UCSD-AML1 (cell line): ENCODE measurements around the gene GRIK2.
"Not testable (repeated sequence)": the region's sequence is repeated elsewhere in the genome, so short reads cannot be mapped to it uniquely, and the experiment has no call there.

Experiments
- DNase-seq: peaks from one replicate; lab custom pipeline; 2025; ENCODE audit not compliant: unreplicated experiment; lab: John Stamatoyannopoulos, UW

GRIK2 gene

GRCh38 chr6:101614774-101615173, 221.3 kb downstream of the GRIK2 start:
- no peak for DNase-seq

- no peak for DNase-seq
Observed at GRCh38 chr6:101626269-101626668, 232.8 kb downstream of the GRIK2 start.

- no peak for DNase-seq
Observed at GRCh38 chr6:101630941-101631340, 237.4 kb downstream of the GRIK2 start.

GRCh38 chr6:101633081-101633480, 239.6 kb downstream of the GRIK2 start:
- no peak for DNase-seq

GRCh38 chr6:101638865-101639264, 245.4 kb downstream of the GRIK2 start:
- DNase-seq = not testable (repeated sequence)

GRCh38 chr6:101640131-101640530, 246.6 kb downstream of the GRIK2 start:
- no peak for DNase-seq

GRCh38 chr6:101645770-101646169, 252.3 kb downstream of the GRIK2 start:
- no peak for DNase-seq

- DNase-seq = no peak
Observed at GRCh38 chr6:101650402-101651100, 257.0 kb downstream of the GRIK2 start.

GRCh38 chr6:101652079-101652478, 258.6 kb downstream of the GRIK2 start:
- no peak for DNase-seq

- no peak for DNase-seq
Observed at GRCh38 chr6:101655109-101655508, 261.6 kb downstream of the GRIK2 start.

GRCh38 chr6:101662111-101662897, 268.8 kb downstream of the GRIK2 start:
- DNase-seq = no peak

- no peak for DNase-seq
Observed at GRCh38 chr6:101663100-101663499, 269.6 kb downstream of the GRIK2 start.

- DNase-seq = no peak
Observed at GRCh38 chr6:101666256-101666655, 272.7 kb downstream of the GRIK2 start.

GRCh38 chr6:101668496-101669030, 275.1 kb downstream of the GRIK2 start:
- no peak for DNase-seq

GRCh38 chr6:101676187-101676586, 282.7 kb downstream of the GRIK2 start:
- no peak for DNase-seq

- no peak for DNase-seq
Observed at GRCh38 chr6:101682937-101683336, 289.4 kb downstream of the GRIK2 start.

GRCh38 chr6:101683884-101684283, 290.4 kb downstream of the GRIK2 start:
- DNase-seq = no peak

- no peak for DNase-seq
Observed at GRCh38 chr6:101686653-101687052, 293.1 kb downstream of the GRIK2 start.

- no peak for DNase-seq
Observed at GRCh38 chr6:101689156-101689555, 295.6 kb downstream of the GRIK2 start.

GRCh38 chr6:101689695-101690094, 296.2 kb downstream of the GRIK2 start:
- no peak for DNase-seq

- DNase-seq = no peak
Observed at GRCh38 chr6:101700655-101701054, 307.1 kb downstream of the GRIK2 start.

- no peak for DNase-seq
Observed at GRCh38 chr6:101703311-101703710, 309.8 kb downstream of the GRIK2 start.
